HEK293 (cell line): ENCODE measurements around the gene RGS4.

Experiments used
- ZBTB1 ChIP-seq: fragments of 450-650 bp; formaldehyde crosslinking; IDR thresholded peaks from 2 replicates; pipeline ENCODE4 v1.5.1; 2016; ENCODE audit warnings: missing biosample characterization, missing genetic modification characterization
- ZNF274 ChIP-seq, 2 experiments: fragments of 200-500 bp in 1 of 2; fragments of 450-650 bp in 1 of 2; sonication (Bioruptor generic) in 1 of 2; formaldehyde crosslinking in 1 of 2; IDR thresholded peaks; 2 replicates each; pipeline versions ENCODE4 v1.5.1 to v1.6.1; 2014 to 2016; ENCODE audit warnings: borderline replicate concordance in 1 of 2, inconsistent platforms in 1 of 2, low read length in 1 of 2, missing biosample characterization in 1 of 2, missing genetic modification characterization in 1 of 2
- ZNF670 ChIP-seq: fragments of 450-650 bp; formaldehyde crosslinking; IDR thresholded peaks from 2 replicates; pipeline ENCODE4 v1.5.1; 2016; ENCODE audit warnings: missing biosample characterization, missing genetic modification characterization, low read depth

- TF ChIP-seq ZNF670 (tag by site-specific recombination) (no peak), ZBTB1 (tag by site-specific recombination) (no peak), ZNF274 (IDR thresholded peaks at IDR 0.05; ENCODE audit: low read length) (no peak), ZNF274 (tag by site-specific recombination; IDR thresholded peaks at IDR 0.05; ENCODE audit: borderline replicate concordance) (no peak)
These were observed 445 bp upstream of the RGS4 start for GRCh38 chr1:163068716-163069115.
